GM19397 (cell line): ENCODE data around the gene GPR89A.
"Not testable (repeated sequence)": the region's sequence is repeated elsewhere in the genome, so short reads cannot be mapped to it uniquely, and the experiment has no call there.

Experiments
- ATAC-seq: cut with Tn5 transposase; IDR thresholded peaks from one replicate; pipeline ENCODE4 v1.9.1; 2021; ENCODE audit warnings: mild to moderate bottlenecking, moderate library complexity; ENCODE audit not compliant: unreplicated experiment

GPR89A gene

DNA sequence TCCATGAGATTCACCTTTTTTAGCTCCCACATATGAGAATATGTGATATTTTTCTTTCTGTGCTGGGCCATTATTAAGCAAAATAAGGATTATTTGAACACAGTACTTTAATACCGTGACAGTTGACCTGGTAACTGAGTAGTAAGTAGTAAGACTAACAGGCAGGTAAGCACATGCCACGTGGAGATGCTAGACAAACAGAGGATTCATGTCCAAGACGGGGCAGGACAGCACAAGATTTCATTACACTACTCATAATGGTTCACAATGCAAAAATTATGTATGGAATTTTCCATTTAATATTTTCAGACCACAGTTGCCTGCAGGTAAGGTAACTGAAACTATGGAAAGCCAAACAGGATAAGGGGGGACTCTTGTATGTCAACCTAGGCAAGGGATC lies 77.1 kb downstream of the GPR89A start:
- ATAC-seq = not testable (repeated sequence)

- not testable (repeated sequence) for ATAC-seq
These were observed 78.3 kb downstream of the GPR89A start for GRCh38 chr1:145686078-145686477.

DNA sequence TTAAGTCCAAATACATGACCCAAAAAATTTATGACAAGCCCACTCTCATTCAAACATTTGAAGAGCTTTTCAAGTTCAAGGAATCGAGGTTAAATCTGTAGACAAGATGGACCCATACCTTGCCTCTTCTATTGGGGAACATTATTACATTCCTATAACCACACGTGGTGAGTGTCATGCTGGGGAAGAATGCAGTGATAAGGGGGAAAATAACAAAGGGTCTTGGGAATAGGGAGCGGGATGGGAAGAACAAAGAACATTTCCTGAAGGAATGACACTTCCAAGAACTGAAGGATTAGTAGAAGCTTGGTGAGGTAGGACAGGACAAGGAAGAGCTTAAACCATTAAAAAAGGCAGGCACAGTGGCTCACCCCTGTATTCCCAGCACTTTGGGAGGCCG lies 80.5 kb downstream of the GPR89A start:
- ATAC-seq = no peak

GRCh38 chr1:145688924-145689323 lies 81.1 kb downstream of the GPR89A start:
- ATAC-seq = no peak

DNA sequence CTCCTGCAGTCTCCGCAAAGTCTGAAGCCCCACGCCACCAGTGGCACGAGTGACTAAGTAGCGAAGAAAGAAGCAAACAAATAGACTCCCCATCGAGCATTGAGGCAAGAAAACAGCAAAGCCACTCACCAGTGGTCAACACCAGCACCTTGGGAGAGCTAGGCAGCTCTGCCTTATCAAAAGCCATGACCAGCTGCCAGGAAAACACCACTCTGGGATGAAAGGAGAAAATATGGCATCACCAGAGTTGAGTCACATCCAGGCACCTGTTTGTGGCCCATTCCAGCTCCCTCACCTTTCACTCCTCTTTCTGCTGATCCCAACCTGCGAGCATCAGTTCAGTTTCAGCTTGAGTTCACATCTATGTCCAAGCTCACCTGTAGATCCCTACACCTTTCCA lies 82.1 kb downstream of the GPR89A start:
- ATAC-seq = no peak

DNA sequence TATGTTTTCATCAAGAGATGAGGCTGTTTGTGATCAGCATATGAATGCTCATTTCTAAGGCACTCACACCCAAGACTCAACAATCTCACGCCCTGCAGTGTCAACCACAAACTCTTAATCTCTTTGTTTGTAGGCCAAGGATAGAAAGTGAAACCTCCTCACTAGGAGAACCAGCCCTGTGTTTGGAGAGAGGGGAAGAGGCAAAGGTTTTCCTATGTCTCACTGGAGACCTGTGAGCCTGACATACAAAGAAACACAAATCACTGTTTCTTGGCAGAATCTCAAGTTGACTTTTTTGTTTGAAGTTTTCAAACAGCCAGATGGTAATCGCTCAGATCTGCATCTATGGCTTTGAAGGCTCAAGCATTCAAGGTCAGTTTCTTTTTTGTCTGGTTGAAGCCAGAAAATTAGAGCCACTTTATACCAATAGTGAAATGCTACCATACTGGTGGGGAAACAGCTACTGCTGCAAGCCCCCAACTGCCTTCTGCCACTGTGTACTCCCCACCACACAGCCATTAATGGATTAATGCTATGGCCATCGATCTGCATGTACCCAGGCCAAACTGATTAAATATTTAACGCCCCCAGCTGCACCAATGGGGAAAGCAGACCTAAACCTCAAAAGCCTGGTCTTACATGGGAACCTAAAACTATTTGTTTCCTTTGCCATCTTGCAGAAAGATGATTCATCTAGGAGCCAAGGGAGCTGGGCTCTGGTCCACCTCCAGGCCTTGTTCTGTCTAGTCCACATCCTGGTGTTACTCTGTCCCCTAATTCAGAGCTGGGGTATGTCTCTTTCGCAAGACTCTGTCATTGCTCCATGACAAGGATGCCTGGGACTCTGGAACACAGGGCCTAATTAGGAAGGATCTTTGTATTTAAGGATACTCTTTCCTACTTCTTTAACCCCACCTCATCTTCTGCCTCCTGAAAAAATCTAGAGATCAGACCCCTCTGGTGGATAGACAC lies 83.1 kb downstream of the GPR89A start:
- ATAC-seq = no peak

DNA sequence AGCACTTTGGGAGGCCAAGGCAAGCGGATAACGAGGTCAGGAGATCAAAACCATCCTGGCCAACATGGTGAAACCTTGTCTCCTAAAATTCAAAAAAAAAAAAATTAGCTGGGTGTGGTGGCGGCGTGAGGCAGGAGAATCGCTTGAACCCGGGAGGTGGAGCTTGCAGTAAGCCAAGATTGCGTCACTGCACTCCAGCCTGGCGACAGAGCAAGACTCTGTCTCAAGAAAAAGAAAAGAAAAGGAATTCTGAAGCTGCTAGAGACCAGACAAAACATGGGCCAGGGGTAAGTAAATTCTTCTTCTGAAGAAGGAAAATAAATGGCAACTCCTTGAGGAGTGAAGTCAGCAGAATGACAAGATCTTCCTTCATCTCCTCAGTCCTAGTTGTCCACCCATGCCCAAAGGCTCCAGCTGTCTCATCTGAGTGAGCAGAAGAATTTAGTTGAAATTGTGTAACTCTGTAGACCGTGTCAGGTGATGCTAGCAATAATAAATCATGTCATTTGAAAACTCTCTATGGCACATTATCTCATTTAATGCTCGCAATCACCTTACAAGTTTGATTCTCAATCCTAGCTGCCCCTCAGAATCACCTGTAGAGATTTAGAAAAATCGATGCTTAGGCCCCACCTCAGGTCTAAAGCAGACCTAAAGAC lies 85.1 kb downstream of the GPR89A start:
- ATAC-seq = no peak

DNA sequence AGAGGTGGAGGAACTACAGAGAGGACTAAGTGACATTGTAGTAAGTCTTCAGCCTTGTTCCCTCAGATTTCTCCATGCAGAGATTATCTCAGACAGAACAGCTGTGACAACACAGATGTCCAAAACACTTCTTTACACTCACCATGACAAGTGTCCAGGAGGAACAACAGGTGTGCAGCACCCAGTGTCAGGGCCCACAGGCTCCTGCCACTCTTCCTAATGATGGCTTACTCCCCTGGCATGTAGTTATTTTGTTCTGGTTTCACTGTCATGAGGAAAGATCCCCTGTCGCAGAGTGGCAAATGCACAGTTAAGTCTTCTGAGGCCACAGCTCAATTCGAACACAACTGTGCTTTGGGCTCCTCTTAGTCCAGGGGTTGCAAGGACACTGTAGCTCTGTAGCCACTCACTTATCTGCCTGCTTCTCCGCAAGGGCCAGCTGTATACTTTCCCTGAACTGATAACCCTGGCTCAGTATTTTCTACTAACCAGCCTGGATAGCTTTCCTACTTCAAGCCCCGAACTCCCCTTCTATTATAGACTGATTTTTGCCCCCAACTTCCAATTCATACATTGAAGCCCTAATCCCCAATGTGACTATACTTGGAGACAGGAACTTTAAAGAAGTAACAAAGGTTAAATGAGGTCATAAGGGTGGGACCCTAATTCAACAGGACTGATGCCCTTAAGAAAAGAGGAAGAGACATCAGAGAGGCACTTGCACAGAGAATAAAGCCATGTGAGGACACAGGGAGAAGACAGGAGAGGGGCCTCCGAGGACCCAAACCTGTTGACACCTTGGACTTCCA lies 88.2 kb downstream of the GPR89A start:
- ATAC-seq = no peak

DNA sequence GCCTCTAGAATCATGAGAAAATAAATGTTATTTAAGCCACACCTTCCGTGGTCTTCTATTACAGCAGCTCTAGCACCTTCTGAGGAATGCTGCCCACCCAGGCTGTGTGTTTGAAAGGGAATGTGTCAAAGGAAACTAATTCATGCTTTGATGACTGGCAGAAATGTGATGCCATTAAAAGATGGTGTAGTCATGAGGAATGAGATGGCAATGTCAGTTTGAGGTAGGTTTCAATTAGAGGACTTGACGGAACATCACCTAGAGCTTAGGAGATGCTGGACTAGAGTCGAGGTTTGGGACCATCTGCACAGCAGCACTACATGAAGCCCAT lies 88.8 kb downstream of the GPR89A start:
- ATAC-seq = no peak

DNA sequence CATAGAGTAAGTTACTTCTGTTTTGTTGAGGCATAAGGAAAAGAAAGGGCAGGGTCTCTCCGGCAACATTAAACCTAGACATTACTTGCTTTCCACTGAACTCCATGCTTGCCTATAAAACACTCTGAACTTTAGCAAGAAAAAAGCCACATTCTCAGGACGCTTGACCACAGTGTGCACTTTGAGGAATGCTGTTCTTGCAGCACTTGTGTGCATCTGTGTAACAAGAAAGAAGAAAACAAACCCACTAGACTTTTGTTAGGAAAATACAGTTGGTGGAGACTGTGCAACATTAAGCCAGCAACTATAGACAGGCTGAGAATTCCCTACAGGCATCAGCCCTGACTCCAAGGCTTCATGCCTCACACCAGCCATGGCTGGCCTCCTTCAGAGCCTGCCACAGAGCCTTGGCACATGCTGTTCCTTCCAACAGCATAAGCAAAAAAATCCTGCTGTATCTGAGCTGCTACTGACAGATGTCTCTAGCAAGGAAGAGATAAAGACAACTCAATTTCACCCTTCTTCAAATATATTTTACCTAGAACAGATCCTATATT lies 93.6 kb downstream of the GPR89A start:
- ATAC-seq = no peak

- ATAC-seq = no peak
These were observed 94.3 kb downstream of the GPR89A start for GRCh38 chr1:145702052-145702451.

- no peak for ATAC-seq
These were observed 95.0 kb downstream of the GPR89A start for GRCh38 chr1:145702826-145703225.

GRCh38 chr1:145705622-145706021 lies 97.8 kb downstream of the GPR89A start:
- ATAC-seq = no peak

- no peak for ATAC-seq
These were observed 98.4 kb downstream of the GPR89A start for GRCh38 chr1:145706086-145706664.

DNA sequence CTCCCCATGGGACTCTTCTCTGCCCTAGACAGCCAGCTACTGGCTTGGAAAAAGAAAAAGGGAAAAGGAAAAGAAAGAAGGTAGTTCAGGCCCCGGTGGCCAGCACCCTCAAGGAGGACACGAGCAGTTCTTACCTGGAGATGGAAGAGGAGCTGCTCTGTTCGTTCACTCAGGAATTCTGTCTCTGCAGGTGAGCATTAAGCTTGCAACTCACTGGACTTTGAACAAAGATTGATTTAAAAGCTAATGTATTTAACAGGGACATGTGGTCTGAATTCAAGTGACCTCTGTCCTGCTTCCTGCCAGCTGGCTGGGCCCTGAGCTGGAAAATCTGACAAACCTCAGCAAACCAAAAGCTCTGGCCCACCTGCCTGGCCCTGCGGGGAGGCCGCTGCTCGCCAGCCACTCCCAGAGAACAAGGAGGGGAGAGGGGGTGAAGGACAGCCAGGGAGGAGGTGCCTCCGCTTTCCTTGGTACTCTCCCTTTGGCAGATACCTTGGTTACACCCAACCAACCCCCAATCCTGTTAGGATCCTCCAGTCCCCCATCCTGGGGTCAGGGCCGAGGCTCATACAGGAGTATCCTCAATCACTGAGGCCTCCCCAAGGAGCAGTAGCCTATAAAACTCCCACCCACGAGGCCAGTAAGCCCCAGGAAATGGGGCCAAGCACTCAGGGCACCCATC lies 99.5 kb downstream of the GPR89A start, which contains the start of gene PDZK1:
PDZK1 (minus strand) TSS at position 186 of the 685 bp plus-strand sequence. CDS start 19,347 bp downstream, outside the sequence.
- ATAC-seq = no peak

- ATAC-seq = no peak
These were observed 100.3 kb downstream of the GPR89A start for GRCh38 chr1:145708063-145708462.

- no peak for ATAC-seq
These were observed 102.7 kb downstream of the GPR89A start for GRCh38 chr1:145710291-145711027.

- ATAC-seq = no peak
These were observed 103.4 kb downstream of the GPR89A start for GRCh38 chr1:145711213-145711651.

- no peak for ATAC-seq
These were observed 106.8 kb downstream of the GPR89A start for GRCh38 chr1:145714524-145715111.
